Uterus (tissue), 2 donors: ENCODE measurements around the gene SOCS6.

Experiments
- POLR2A ChIP-seq, 2 donors: fragments of 450-650 bp; IDR thresholded peaks; one replicate each; pipeline ENCODE4 v1.6.1; 2016; ENCODE audit warnings: antibody characterized with exemption in 2 of 2, mild to moderate bottlenecking in 1 of 2, moderate library complexity in 1 of 2
- TF ChIP-seq, protein P1 (sequence below), 4 experiments: fragments of 200-600 bp in 2 of 4; fragments of 450-650 bp in 2 of 4; sonication (generic) in 2 of 4; IDR thresholded peaks; one replicate each; pipeline ENCODE4 v1.5.1; 2016 to 2019; ENCODE audit warnings: antibody characterized with exemption in 4 of 4, mild to moderate bottlenecking in 2 of 4, moderate library complexity in 1 of 4

DNA sequence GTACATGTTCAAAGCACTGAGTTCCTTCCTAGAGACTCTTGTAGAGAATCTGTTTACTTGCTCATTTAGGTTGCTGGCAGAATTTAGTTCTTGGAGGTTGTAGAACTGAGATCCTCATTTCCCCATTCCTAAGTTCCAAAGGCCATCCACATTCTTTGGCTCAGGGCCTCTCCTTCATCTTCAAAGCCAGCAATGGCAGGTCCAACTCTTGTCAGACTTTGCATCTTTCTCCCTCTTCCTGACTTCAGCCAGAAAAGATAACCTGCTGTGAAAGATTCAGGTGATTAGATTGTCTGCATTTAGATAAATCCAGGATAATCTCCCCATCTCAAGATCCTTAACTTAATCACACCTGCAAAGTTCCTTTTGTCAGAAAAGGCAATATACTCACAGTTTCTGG, 51.1 kb downstream of the SOCS6 start:
- TF ChIP-seq, protein P1, sequence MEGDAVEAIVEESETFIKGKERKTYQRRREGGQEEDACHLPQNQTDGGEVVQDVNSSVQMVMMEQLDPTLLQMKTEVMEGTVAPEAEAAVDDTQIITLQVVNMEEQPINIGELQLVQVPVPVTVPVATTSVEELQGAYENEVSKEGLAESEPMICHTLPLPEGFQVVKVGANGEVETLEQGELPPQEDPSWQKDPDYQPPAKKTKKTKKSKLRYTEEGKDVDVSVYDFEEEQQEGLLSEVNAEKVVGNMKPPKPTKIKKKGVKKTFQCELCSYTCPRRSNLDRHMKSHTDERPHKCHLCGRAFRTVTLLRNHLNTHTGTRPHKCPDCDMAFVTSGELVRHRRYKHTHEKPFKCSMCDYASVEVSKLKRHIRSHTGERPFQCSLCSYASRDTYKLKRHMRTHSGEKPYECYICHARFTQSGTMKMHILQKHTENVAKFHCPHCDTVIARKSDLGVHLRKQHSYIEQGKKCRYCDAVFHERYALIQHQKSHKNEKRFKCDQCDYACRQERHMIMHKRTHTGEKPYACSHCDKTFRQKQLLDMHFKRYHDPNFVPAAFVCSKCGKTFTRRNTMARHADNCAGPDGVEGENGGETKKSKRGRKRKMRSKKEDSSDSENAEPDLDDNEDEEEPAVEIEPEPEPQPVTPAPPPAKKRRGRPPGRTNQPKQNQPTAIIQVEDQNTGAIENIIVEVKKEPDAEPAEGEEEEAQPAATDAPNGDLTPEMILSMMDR (IDR thresholded peaks at IDR 0.05), result no peak
- no peak for TF ChIP-seq POLR2A (IDR thresholded peaks at IDR 0.05)
